Measurements from ENCODE around the gene NRXN3.

NRXN3 gene

GRCh38 chr14:79916892-79917291 lies 1746.7 kb downstream of the NRXN3 start:
- TF ChIP-seq CTCF (conservative IDR thresholded peaks at IDR 0.05; ENCODE audit: low read length), result no peak
- no peak for DNase-seq (ENCODE audit: low read depth)
- H3K4me3 ChIP-seq (ENCODE audit: low read length), result no peak overlapping the region
